Peyer's patch (tissue), 4 donors: Measurements from ENCODE around the gene ENTPD8.
A peak's percentile ranks its signal among the peaks of the same experiment; 100 is the strongest.

ENCODE experiments used
- POLR2A ChIP-seq, 2 donors: fragments of 450-650 bp; IDR thresholded peaks; one replicate each; pipeline ENCODE4 v1.5.1; 2017; ENCODE audit warnings: antibody characterized with exemption in 2 of 2, mild to moderate bottlenecking in 2 of 2, moderate library complexity in 2 of 2
- TF ChIP-seq, protein P1 (sequence below), 6 experiments: fragments of 450-650 bp in 4 of 6; fragments of 200-600 bp in 2 of 6; sonication (generic) in 1 of 6; IDR thresholded peaks; one replicate each; pipeline ENCODE4 v1.5.1; 2017 to 2019; ENCODE audit warnings: antibody characterized with exemption in 6 of 6, mild to moderate bottlenecking in 3 of 6, moderate library complexity in 1 of 6

DNA sequence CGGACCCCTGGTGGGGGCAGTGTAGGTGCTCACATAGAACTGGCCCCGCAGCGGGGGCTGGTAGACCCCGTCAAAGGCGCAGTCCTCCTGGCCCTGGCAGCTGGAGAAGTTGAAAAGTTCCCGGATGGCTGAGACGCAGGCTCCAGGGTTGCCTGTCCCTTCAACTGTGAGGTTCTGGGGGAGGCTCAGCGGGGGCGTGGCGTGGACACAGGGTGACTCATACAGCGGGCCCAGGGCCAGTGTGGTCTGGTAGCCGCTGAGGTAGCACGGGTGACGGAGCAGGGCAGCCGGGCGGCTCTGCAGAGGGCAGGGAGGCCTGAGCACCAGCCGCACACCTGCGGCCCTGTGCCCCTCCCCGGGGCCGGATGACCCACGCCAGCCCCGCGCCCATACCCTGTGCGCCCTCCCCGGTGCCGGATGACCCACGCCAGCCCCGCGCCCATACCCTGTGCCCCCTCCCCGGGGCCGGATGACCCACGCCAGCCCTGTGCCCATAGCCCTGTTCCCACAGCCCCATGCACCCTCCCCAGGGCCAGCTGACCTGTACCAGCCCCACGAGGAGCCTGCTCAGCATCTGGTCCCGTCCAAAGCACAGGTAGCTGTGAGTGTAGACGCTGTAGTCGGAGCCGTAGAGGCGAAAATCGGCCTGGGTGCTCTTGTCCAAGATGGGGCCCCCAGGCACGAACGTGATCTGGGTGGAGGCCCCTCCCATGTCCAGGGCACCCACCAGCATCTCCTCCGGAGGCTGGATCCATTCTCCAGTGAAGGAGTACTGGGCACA lies 5.0 kb downstream of the ENTPD8 start:
- TF ChIP-seq, protein P1, sequence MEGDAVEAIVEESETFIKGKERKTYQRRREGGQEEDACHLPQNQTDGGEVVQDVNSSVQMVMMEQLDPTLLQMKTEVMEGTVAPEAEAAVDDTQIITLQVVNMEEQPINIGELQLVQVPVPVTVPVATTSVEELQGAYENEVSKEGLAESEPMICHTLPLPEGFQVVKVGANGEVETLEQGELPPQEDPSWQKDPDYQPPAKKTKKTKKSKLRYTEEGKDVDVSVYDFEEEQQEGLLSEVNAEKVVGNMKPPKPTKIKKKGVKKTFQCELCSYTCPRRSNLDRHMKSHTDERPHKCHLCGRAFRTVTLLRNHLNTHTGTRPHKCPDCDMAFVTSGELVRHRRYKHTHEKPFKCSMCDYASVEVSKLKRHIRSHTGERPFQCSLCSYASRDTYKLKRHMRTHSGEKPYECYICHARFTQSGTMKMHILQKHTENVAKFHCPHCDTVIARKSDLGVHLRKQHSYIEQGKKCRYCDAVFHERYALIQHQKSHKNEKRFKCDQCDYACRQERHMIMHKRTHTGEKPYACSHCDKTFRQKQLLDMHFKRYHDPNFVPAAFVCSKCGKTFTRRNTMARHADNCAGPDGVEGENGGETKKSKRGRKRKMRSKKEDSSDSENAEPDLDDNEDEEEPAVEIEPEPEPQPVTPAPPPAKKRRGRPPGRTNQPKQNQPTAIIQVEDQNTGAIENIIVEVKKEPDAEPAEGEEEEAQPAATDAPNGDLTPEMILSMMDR (IDR thresholded peaks at IDR 0.05) = no peak
- peak; percentile 40 to 78 for TF ChIP-seq POLR2A (IDR thresholded peaks at IDR 0.05)
